ENCODE measurements around the gene PLA2G2C.
"Not testable (repeated sequence)": the region's sequence is repeated elsewhere in the genome, so short reads cannot be mapped to it uniquely, and the experiment has no call there.

Gene PLA2G2C

GRCh38 chr1:20223551-20224419 lies 37.5 kb upstream of the PLA2G2C start:
- Histone ChIP-seq H3K4me2 (ENCODE audit: low read length) (no peak overlapping the region), H3K9ac (no peak overlapping the region), H2AFZ (peak overlapping the region; percentile 60), H3K27ac (peak overlapping the region; percentile 80), H3K4me3 (ENCODE audit: low read depth, low read length) (no peak overlapping the region), H3K4me1 (peaks cover 28% of the 10 kb centered on the region), H3K36me3 (ENCODE audit: control insufficient read depth, insufficient read depth, low read length) (no peaks in the 10 kb centered on the region), H3K27me3 (ENCODE audit: control insufficient read depth, insufficient read depth, low read length) (no peaks in the 10 kb centered on the region), H3K9me3 (ENCODE audit: control insufficient read depth, low read length) (no peaks in the 10 kb centered on the region), H3K79me2 (no peaks in the 10 kb centered on the region)
- TF ChIP-seq CTCF (IDR thresholded peaks at IDR 0.05) = no peak

GRCh38 chr1:20223106-20223505 lies 36.8 kb upstream of the PLA2G2C start:
- peaks cover 21% of the 10 kb centered on the region for H3K4me1 ChIP-seq
- H2AFZ ChIP-seq = peak overlapping the region; percentile 53
- TF ChIP-seq CTCF (IDR thresholded peaks at IDR 0.05) = no peak
- H3K36me3 ChIP-seq (ENCODE audit: control insufficient read depth, insufficient read depth, low read length) = no peaks in the 10 kb centered on the region
- no peak overlapping the region for H3K4me2 ChIP-seq (ENCODE audit: low read length)
- H3K9me3 ChIP-seq (ENCODE audit: control insufficient read depth, low read length) = no peaks in the 10 kb centered on the region
- no peaks in the 10 kb centered on the region for H3K79me2 ChIP-seq
- no peak overlapping the region for H3K4me3 ChIP-seq (ENCODE audit: low read depth, low read length)
- no peak overlapping the region for H3K9ac ChIP-seq
- no peaks in the 10 kb centered on the region for H3K27me3 ChIP-seq (ENCODE audit: control insufficient read depth, insufficient read depth, low read length)
- H3K27ac ChIP-seq = peak overlapping the region; percentile 55

GRCh38 chr1:20220036-20220435 lies 33.7 kb upstream of the PLA2G2C start:
- no peaks in the 10 kb centered on the region for H3K79me2 ChIP-seq
- H3K9ac ChIP-seq = no peak overlapping the region
- peak overlapping the region; percentile 36 for H2AFZ ChIP-seq
- no peak overlapping the region for H3K4me3 ChIP-seq (ENCODE audit: low read depth, low read length)
- H3K9me3 ChIP-seq (ENCODE audit: control insufficient read depth, low read length) = no peaks in the 10 kb centered on the region
- H3K36me3 ChIP-seq (ENCODE audit: control insufficient read depth, insufficient read depth, low read length) = no peaks in the 10 kb centered on the region
- H3K4me1 ChIP-seq = peaks cover 13% of the 10 kb centered on the region
- TF ChIP-seq CTCF (IDR thresholded peaks at IDR 0.05) = no peak
- no peaks in the 10 kb centered on the region for H3K27me3 ChIP-seq (ENCODE audit: control insufficient read depth, insufficient read depth, low read length)
- H3K27ac ChIP-seq = peak overlapping the region; percentile 71
- no peak overlapping the region for H3K4me2 ChIP-seq (ENCODE audit: low read length)

GRCh38 chr1:20219053-20219452 lies 32.7 kb upstream of the PLA2G2C start:
- not testable (repeated sequence) for H3K4me3 ChIP-seq (ENCODE audit: low read depth, low read length); H3K4me2 ChIP-seq (ENCODE audit: low read length); H3K36me3 ChIP-seq (ENCODE audit: control insufficient read depth, insufficient read depth, low read length); H3K79me2 ChIP-seq; H3K9ac ChIP-seq; H2AFZ ChIP-seq; H3K4me1 ChIP-seq; H3K27me3 ChIP-seq (ENCODE audit: control insufficient read depth, insufficient read depth, low read length); H3K9me3 ChIP-seq (ENCODE audit: control insufficient read depth, low read length)
- peak overlapping the region; percentile 71 for H3K27ac ChIP-seq

- H3K36me3 ChIP-seq (ENCODE audit: control insufficient read depth, insufficient read depth, low read length) = no peaks in the 10 kb centered on the region
- no peaks in the 10 kb centered on the region for H3K9me3 ChIP-seq (ENCODE audit: control insufficient read depth, low read length)
- no peak overlapping the region for H3K27ac ChIP-seq
- no peaks in the 10 kb centered on the region for H3K79me2 ChIP-seq
- peak; percentile 15 for TF ChIP-seq CTCF (IDR thresholded peaks at IDR 0.05)
- H3K4me3 ChIP-seq (ENCODE audit: low read depth, low read length) = no peak overlapping the region
- no peak overlapping the region for H3K9ac ChIP-seq
- no peak overlapping the region for H2AFZ ChIP-seq
- H3K4me2 ChIP-seq (ENCODE audit: low read length) = no peak overlapping the region
- peaks cover 12% of the 10 kb centered on the region for H3K4me1 ChIP-seq
- H3K27me3 ChIP-seq (ENCODE audit: control insufficient read depth, insufficient read depth, low read length) = no peaks in the 10 kb centered on the region
Observed at GRCh38 chr1:20216574-20216973, 30.3 kb upstream of the PLA2G2C start.
